Hematopoietic multipotent progenitor cell treated with erythropoietin and hydrocortisone succinate and interleukin-3 and kit ligand, for 8 days (in vitro differentiated cells): ENCODE data around the gene KRT82.
"Not testable (repeated sequence)": the region's sequence is repeated elsewhere in the genome, so short reads cannot be mapped to it uniquely, and the experiment has no call there.

Experiments used
- DNase-seq: peaks from one replicate; pipeline ENCODE4 v3.0.0-alpha.2; 2015

Gene KRT82

GRCh38 chr12:52358575-52359350 lies 47.4 kb downstream of the KRT82 start:
- no peak for DNase-seq

DNA sequence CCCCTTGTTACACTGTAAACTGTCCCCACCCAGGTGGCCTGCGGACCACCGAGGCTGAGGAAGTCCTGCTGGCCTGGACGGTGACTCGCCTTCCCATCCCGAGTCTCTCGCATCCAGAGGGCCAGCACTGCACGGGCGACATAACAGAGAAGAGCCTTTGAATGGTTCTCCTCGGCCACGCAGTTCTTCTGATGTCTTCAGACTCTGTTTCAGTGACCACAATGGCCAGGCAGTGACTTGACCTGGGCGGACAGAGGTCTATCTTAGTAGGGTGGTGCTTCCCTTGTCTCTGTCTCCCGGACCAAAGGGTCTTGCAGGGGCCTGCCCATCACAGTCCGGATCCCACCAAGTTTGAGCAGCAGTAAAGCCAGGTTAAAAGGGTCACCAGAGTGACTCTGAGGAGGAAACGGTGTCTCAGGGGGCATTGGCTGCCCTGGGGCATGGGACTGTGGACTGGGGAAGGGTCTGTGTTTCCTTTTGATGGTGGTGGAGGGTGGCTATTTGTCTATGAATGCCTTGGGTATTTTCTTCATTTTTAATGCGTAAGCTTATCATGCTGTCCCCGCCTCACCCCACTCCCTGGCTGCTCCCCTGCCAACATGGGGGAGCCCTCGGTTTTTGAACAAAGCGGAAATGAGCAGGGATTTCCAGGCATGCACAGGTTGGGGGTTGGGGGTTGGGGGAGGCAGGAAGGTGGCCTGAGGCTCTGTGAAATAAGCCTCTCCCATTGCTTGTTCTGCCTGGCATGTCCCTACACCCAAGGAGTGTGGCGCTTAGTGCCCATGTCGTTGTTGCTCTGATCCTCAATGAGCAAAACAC lies 49.2 kb downstream of the KRT82 start:
- no peak for DNase-seq

- DNase-seq = no peak
These were observed 49.9 kb downstream of the KRT82 start for GRCh38 chr12:52356031-52356761.

GRCh38 chr12:52355176-52355575 lies 51.0 kb downstream of the KRT82 start:
- DNase-seq = no peak

DNA sequence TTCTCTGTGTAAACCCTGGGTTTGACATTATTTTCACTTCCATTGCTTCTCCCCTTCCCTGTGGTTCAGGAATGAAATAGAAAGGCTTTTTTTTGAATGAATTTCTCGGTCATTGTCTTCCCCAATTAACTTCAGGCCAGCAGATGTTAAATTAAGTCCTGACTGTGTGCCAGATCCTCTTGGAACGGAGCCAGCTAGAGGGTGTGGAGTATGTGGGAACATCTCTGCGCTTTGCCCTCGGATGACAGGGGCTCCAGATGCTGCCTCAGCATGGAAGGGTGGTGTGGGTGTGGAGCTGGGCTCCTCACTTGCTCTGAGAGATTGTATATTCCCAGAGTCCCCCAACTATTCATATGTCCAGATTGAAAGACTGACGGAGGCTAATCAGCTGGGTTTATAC lies 51.9 kb downstream of the KRT82 start:
- no peak for DNase-seq

GRCh38 chr12:52353766-52354165 lies 52.4 kb downstream of the KRT82 start:
- no peak for DNase-seq

DNA sequence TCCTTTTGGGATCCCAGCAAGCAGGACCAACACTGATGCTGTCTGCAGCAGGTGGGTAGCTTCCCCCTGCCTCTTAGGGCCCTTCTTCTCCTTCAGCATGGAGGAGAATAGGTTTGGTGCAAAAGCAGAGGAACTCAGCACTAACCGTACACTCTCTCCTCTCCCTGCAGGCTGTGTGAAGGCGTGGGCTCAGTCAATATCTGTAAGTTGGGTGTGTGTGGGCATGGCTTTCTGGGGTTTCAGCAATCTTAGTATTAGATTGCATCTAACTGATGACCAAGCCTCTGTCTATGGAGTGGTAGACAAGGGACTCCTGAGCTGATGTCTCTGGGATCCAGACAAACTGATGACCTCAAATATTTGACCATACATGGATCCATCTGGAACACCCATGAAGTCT lies 53.2 kb downstream of the KRT82 start:
- no peak for DNase-seq

GRCh38 chr12:52351196-52352059 lies 54.7 kb downstream of the KRT82 start:
- DNase-seq = no peak

DNA sequence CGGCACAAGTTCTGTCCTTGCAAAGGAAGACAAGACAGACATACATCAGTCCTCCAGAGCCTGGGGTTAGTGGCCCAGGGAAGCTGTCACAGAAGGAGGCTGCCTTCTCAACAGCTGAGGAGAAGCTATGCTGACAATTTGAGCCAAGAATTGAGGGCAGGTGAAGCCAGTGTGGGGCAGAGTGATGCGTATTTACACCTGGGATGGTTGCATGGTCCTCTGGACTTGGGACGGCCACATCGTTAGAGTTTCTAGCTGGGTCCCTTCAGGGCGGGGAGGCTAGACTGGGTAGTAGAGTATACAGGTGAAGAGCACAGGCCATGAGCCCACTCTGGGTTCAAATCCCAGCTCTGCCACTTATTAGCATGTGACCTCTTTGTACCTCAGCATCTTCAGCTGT lies 55.3 kb downstream of the KRT82 start:
- DNase-seq = no peak

GRCh38 chr12:52350021-52350620 lies 56.0 kb downstream of the KRT82 start:
- DNase-seq = no peak

DNA sequence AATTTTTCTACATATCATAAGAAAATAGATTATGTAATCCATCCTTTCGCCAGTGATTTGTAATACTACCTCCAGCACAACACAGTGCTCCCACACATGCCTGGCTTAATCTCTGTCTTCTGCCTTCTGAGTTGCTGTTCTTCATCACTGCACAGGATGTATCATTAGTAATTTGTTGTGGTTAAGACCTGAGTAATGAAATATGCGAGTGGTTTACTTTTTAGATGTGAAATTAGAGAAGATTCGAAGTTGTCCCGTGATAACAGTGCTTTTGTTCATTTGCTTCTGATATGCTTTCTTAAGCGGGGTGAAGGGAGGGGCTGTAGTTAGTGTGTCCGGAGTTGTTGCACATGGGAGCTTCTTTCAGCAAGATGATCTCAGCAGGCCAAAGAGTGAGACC lies 56.9 kb downstream of the KRT82 start:
- DNase-seq = no peak

- DNase-seq = no peak
These were observed 58.3 kb downstream of the KRT82 start for GRCh38 chr12:52347551-52348510.

- DNase-seq = no peak
These were observed 59.1 kb downstream of the KRT82 start for GRCh38 chr12:52347016-52347415.

GRCh38 chr12:52346593-52346992 lies 59.5 kb downstream of the KRT82 start:
- no peak for DNase-seq

DNA sequence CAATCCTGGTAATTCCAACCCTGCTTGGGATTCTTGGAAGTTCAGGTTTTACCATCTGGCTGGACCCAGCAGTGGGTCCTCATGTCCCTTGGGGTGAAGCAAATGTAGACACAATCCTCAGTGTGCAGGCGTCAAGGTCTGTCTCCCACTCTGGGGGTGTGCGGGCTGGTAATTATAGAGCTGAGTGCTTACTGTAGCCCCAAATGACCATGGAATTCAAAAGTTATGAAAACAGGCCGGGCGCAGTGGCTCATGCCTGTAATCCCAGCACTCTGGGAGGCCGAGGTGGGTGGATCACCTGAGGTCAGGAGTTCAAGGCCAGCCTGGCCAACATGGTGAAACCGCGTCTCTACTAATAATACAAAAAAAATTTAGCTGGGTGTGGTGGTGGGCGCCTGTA lies 61.1 kb downstream of the KRT82 start:
- DNase-seq = not testable (repeated sequence)

GRCh38 chr12:52344111-52344510 lies 62.0 kb downstream of the KRT82 start:
- no peak for DNase-seq
